ENCODE measurements around the gene PPFIBP2. TPM values are rescaled to one million over a fixed set of nuclear protein-coding genes. Genes with fewer than 3 reads are reported as not detected.

Gene PPFIBP2
- total and polyA plus RNA-seq, 2 donors (not counting 1 experiment from before 2014, with no cell fraction given): 22.3 to 175 TPM

GRCh38 chr11:7689239-7689638 is 175.4 kb downstream of the PPFIBP2 start:
- H3K4me3 Mint-ChIP-seq: no peak overlapping the region
- Histone ChIP-seq H3K4me2 (replicated peaks; ENCODE audit: low read depth, low read length, poor library complexity, severe bottlenecking) (no peak overlapping the region), H3K36me3 (replicated peaks in 1 of 2; ENCODE audit: control extremely low read depth in 1 of 2, control insufficient read depth in 1 of 2, extremely low read depth in 1 of 2, insufficient read depth in 2 of 2, low read length in 1 of 2) (no peaks in the 10 kb centered on the region), H3K4me1 (ENCODE audit: control insufficient read depth in 2 of 2, insufficient read depth in 2 of 2, low read length in 2 of 2) (peaks cover 0 to under 1% of the 10 kb centered on the region in 2 donors), H3K9ac (ENCODE audit: low read length) (no peak overlapping the region), H4K20me1 (ENCODE audit: control insufficient read depth, insufficient read depth, low read length, poor library complexity, severe bottlenecking) (no peaks in the 10 kb centered on the region), H3K9me3 (ENCODE audit: control extremely low read depth in 1 of 3, control insufficient read depth in 2 of 3, insufficient read depth in 1 of 3, low read length in 2 of 3) (no peaks in the 10 kb centered on the region), H3K79me2 (ENCODE audit: control insufficient read depth, insufficient read depth, low read length) (no peaks in the 10 kb centered on the region), H2AFZ (ENCODE audit: insufficient read depth, low read depth, low read length, poor library complexity, severe bottlenecking) (no peak overlapping the region), H3K4me3 (ENCODE audit: control extremely low read depth in 1 of 5, extremely low read depth in 1 of 5, insufficient read depth in 1 of 5, low read depth in 2 of 5, low read length in 4 of 5) (no peak overlapping the region), H3K27me3 (replicated peaks in 1 of 4; ENCODE audit: control extremely low read depth in 1 of 4, control insufficient read depth in 3 of 4, insufficient read depth in 4 of 4, low read length in 3 of 4) (peaks cover 0 to 14% (median 12%) of the 10 kb centered on the region in 4 experiments), H3K27ac (ENCODE audit: low read length in 2 of 2) (no peak overlapping the region)
- 94% methylated on average over 4 of the region's 4 CpGs for WGBS (ENCODE audit: insufficient coverage)
- intact Hi-C loops (cut with micrococcal nuclease): loop anchor here (2.0 kb wide), 1 partner anchor 336 kb away; no protein-coding TSS in a partner anchor
- peaks cover 40% of the 10 kb centered on the region for H3K27me3 Mint-ChIP-seq
- no peaks in the 10 kb centered on the region for H3K9me3 Mint-ChIP-seq (ENCODE audit: insufficient read depth)
- POLR2A ChIA-PET: no interaction called here
- no peak overlapping the region for H3K27ac Mint-ChIP-seq
- ATAC-seq (ENCODE audit: low read depth) (no peak), DNase-seq (no peak)
- CTCF ChIA-PET: interaction anchor here (0.6 to 7.3 kb wide), 5 partner anchors 8 to 877 kb away, joined by 3 to 137 read pairs (median 11); no protein-coding TSS in a partner anchor
- no peaks in the 10 kb centered on the region for H3K4me1 Mint-ChIP-seq
- no peak for TF ChIP-seq EZH2 (IDR thresholded peaks at IDR 0.05; ENCODE audit: borderline replicate concordance, insufficient read depth, low read depth, low read length, poor library complexity, severe bottlenecking)
- TF ChIP-seq CTCF (IDR thresholded peaks at IDR 0.05): no peak

GRCh38 chr11:7690648-7691047 is 176.8 kb downstream of the PPFIBP2 start:
- DNase-seq (no peak), ATAC-seq (ENCODE audit: low read depth) (no peak)
- TF ChIP-seq EZH2 (IDR thresholded peaks at IDR 0.05; ENCODE audit: borderline replicate concordance, insufficient read depth, low read depth, low read length, poor library complexity, severe bottlenecking): no peak
- no peak overlapping the region for H3K9ac ChIP-seq (ENCODE audit: low read length)
- no peak overlapping the region for H3K27ac ChIP-seq (ENCODE audit: low read length in 2 of 2)
- Mint-ChIP-seq H3K27ac (no peak overlapping the region), H3K27me3 (peaks cover 41% of the 10 kb centered on the region), H3K9me3 (ENCODE audit: insufficient read depth) (no peaks in the 10 kb centered on the region), H3K4me1 (no peaks in the 10 kb centered on the region), H3K4me3 (no peak overlapping the region)
- POLR2A ChIA-PET: no interaction called here
- H3K4me2 ChIP-seq (replicated peaks; ENCODE audit: low read depth, low read length, poor library complexity, severe bottlenecking): no peak overlapping the region
- H3K79me2 ChIP-seq (ENCODE audit: control insufficient read depth, insufficient read depth, low read length): no peaks in the 10 kb centered on the region
- no peak overlapping the region for H2AFZ ChIP-seq (ENCODE audit: insufficient read depth, low read depth, low read length, poor library complexity, severe bottlenecking)
- no peak overlapping the region for H3K4me3 ChIP-seq (ENCODE audit: control extremely low read depth in 1 of 5, extremely low read depth in 1 of 5, insufficient read depth in 1 of 5, low read depth in 2 of 5, low read length in 4 of 5)
- no peaks in the 10 kb centered on the region for H3K36me3 ChIP-seq (replicated peaks in 1 of 2; ENCODE audit: control extremely low read depth in 1 of 2, control insufficient read depth in 1 of 2, extremely low read depth in 1 of 2, insufficient read depth in 2 of 2, low read length in 1 of 2)
- H4K20me1 ChIP-seq (ENCODE audit: control insufficient read depth, insufficient read depth, low read length, poor library complexity, severe bottlenecking): no peaks in the 10 kb centered on the region
- WGBS (ENCODE audit: insufficient coverage): no CpG with 5 or more reads among the region's 6 CpGs
- CTCF ChIA-PET: interaction anchor here (0.7 to 7.3 kb wide), 14 partner anchors 9 to 952 kb away, joined by 3 to 137 read pairs (median 4); no protein-coding TSS in a partner anchor
- no peaks in the 10 kb centered on the region for H3K9me3 ChIP-seq (ENCODE audit: control extremely low read depth in 1 of 3, control insufficient read depth in 2 of 3, insufficient read depth in 1 of 3, low read length in 2 of 3)
- intact Hi-C loops (cut with micrococcal nuclease): no loop called here
- peaks cover 2 to 3% of the 10 kb centered on the region in 2 donors for H3K4me1 ChIP-seq (ENCODE audit: control insufficient read depth in 2 of 2, insufficient read depth in 2 of 2, low read length in 2 of 2)
- H3K27me3 ChIP-seq (replicated peaks in 1 of 4; ENCODE audit: control extremely low read depth in 1 of 4, control insufficient read depth in 3 of 4, insufficient read depth in 4 of 4, low read length in 3 of 4): peaks cover 0 to 16% (median 15%) of the 10 kb centered on the region in 4 experiments

Measured in B cell (primary cell).